ENCODE measurements around the gene ZNF280A.

GRCh38 chr22:22487869-22488597, 32.0 kb downstream of the ZNF280A start:
- TF ChIP-seq CTCF (IDR thresholded peaks at IDR 0.05; ENCODE audit: low read length) (no peak), EZH2 (optimal IDR thresholded peaks at IDR 0.05; ENCODE audit: low read depth, low read length) (no peak), EZH2phosphoT487 (IDR thresholded peaks at IDR 0.05; ENCODE audit: low read length) (no peak)
